Prostate gland (tissue), 2 donors: ENCODE measurements around the gene CST3. TPM values are rescaled to one million over a fixed set of nuclear protein-coding genes. Genes with fewer than 3 reads are reported as not detected.

Source experiments
- DNase-seq: peaks from one replicate; pipeline ENCODE4 v3.0.0-alpha.2; 2019; ENCODE audit warnings: low spot score
- H3K27ac ChIP-seq, 2 donors: fragments of 200-600 bp; sonication (generic); 2 replicates each; pipeline ENCODE4 v1.5.1; 2017 to 2019
- H3K27me3 ChIP-seq: fragments of 200-600 bp; sonication (generic); replicated peaks from 2 replicates; pipeline ENCODE4 v1.5.1; 2019; ENCODE audit not compliant: insufficient read depth
- H3K36me3 ChIP-seq, 2 donors: fragments of 200-600 bp; sonication (generic); 1 replicate in 1 of 2; 2 replicates in 1 of 2; pipeline versions ENCODE4 v1.5.1 to v1.8.1; 2017 to 2019
- H3K4me1 ChIP-seq: fragments of 200-600 bp; sonication (generic); replicated peaks from 2 replicates; pipeline ENCODE4 v1.5.1; 2019
- H3K4me3 ChIP-seq, 2 donors: fragments of 200-600 bp; sonication (generic); 2 replicates each; pipeline ENCODE4 v1.5.1; 2017 to 2019
- H3K9me3 ChIP-seq: fragments of 200-600 bp; sonication (generic); 2 replicates; pipeline ENCODE4 v1.5.1; 2017
- CTCF ChIP-seq, 4 experiments: fragments of 200-600 bp in 2 of 4; fragments of 450-650 bp in 2 of 4; sonication (generic) in 2 of 4; IDR thresholded peaks; 1 replicate in 3 of 4; 2 replicates in 1 of 4; pipeline ENCODE4 v1.5.1; 2016 to 2019; ENCODE audit warnings: antibody characterized with exemption in 4 of 4, mild to moderate bottlenecking in 2 of 4, moderate library complexity in 2 of 4
- POLR2A ChIP-seq: fragments of 450-650 bp; IDR thresholded peaks from one replicate; pipeline ENCODE4 v1.6.1; 2016; ENCODE audit warnings: antibody characterized with exemption, mild to moderate bottlenecking
- POLR2AphosphoS5 ChIP-seq: sonication (generic); formaldehyde crosslinking; IDR thresholded peaks from one replicate; pipeline ENCODE4 v1.6.1; 2017; ENCODE audit warnings: antibody characterized with exemption
- WGBS: methylation state at CpG from one replicate; pipeline ENCODE4 v1.1.5; 2018; 5-methylcytosine and 5-hydroxymethylcytosine counted together
- intact Hi-C: fragments of 100-400 bp; cut with DNase I; formaldehyde crosslinking; loops from one replicate; pipeline ENCODE4 v1.14.2; 2022
- total RNA-seq, 2 donors: library from RNA; depleted of rRNA; stranded (reverse); fragments of >200 nt; gene quantifications; one replicate each; pipeline ENCODE4 v1.1.0, GENCODE V29; 2016

Gene CST3
- total RNA-seq, 2 donors from 2014 or later = 1,170 to 3,384 TPM

GRCh38 chr20:23613676-23614075 is 24.1 kb downstream of the CST3 start:
- Histone ChIP-seq H3K9me3 (no peaks in the 10 kb centered on the region), H3K27me3 (no peaks in the 10 kb centered on the region), H3K4me3 (no peak overlapping the region), H3K4me1 (no peaks in the 10 kb centered on the region), H3K36me3 (no peaks in the 10 kb centered on the region), H3K27ac (no peak overlapping the region)
- TF ChIP-seq POLR2A (no peak), POLR2AphosphoS5 (no peak), CTCF (IDR thresholded peaks at IDR 0.05) (no peak)
- DNase-seq = no peak
- intact Hi-C loops = no loop called here

GRCh38 chr20:23612396-23612795 is 25.4 kb downstream of the CST3 start:
- DNase-seq = no peak
- H3K36me3 ChIP-seq = no peaks in the 10 kb centered on the region
- H3K4me3 ChIP-seq = no peak overlapping the region
- no peak overlapping the region for H3K27ac ChIP-seq
- WGBS = 53% methylated on average over 2 of the region's 2 CpGs
- H3K27me3 ChIP-seq = no peaks in the 10 kb centered on the region
- no peaks in the 10 kb centered on the region for H3K9me3 ChIP-seq
- TF ChIP-seq CTCF (IDR thresholded peaks at IDR 0.05) = no peak
- intact Hi-C loops = no loop called here
- H3K4me1 ChIP-seq = no peaks in the 10 kb centered on the region

GRCh38 chr20:23609486-23610109 is 28.2 kb downstream of the CST3 start:
- no peak overlapping the region for H3K27ac ChIP-seq
- H3K36me3 ChIP-seq = no peaks in the 10 kb centered on the region
- TF ChIP-seq CTCF (IDR thresholded peaks at IDR 0.05) (no peak), POLR2A (no peak), POLR2AphosphoS5 (no peak)
- intact Hi-C loops = loop anchor here (5.0 kb wide), 3 partner anchors 167 to 262 kb away; partner anchors contain the start of gene GZF1
- H3K4me1 ChIP-seq = no peaks in the 10 kb centered on the region
- no peaks in the 10 kb centered on the region for H3K9me3 ChIP-seq
- DNase-seq = no peak
- H3K27me3 ChIP-seq = no peaks in the 10 kb centered on the region
- 93% methylated on average over 5 of the region's 5 CpGs for WGBS
- no peak overlapping the region for H3K4me3 ChIP-seq

GRCh38 chr20:23608251-23608846 is 29.4 kb downstream of the CST3 start:
- Histone ChIP-seq H3K4me1 (no peaks in the 10 kb centered on the region), H3K27ac (no peak overlapping the region), H3K4me3 (no peak overlapping the region), H3K36me3 (no peaks in the 10 kb centered on the region), H3K27me3 (no peaks in the 10 kb centered on the region), H3K9me3 (no peaks in the 10 kb centered on the region)
- TF ChIP-seq POLR2A (no peak), POLR2AphosphoS5 (no peak)
- intact Hi-C loops = loop anchor here (5.0 kb wide), 3 partner anchors 166 to 261 kb away; partner anchors contain the start of gene GZF1
- no peak for DNase-seq
- WGBS = 69% methylated on average over 18 of the region's 18 CpGs

GRCh38 chr20:23607497-23608245 is 30.1 kb downstream of the CST3 start:
- Histone ChIP-seq H3K27me3 (no peaks in the 10 kb centered on the region), H3K27ac (no peak overlapping the region), H3K4me3 (no peak overlapping the region), H3K9me3 (no peaks in the 10 kb centered on the region), H3K36me3 (no peaks in the 10 kb centered on the region), H3K4me1 (no peaks in the 10 kb centered on the region)
- TF ChIP-seq CTCF (IDR thresholded peaks at IDR 0.05) = no peak
- 91% methylated on average over 14 of the region's 14 CpGs for WGBS
- no peak for DNase-seq
- intact Hi-C loops = loop anchor here (5.0 kb wide), 3 partner anchors 165 to 260 kb away; partner anchors contain the start of gene GZF1
